ENCODE measurements around the gene VSTM2L.
"Not testable (repeated sequence)": the region's sequence is repeated elsewhere in the genome, so short reads cannot be mapped to it uniquely, and the experiment has no call there.

VSTM2L gene

DNA sequence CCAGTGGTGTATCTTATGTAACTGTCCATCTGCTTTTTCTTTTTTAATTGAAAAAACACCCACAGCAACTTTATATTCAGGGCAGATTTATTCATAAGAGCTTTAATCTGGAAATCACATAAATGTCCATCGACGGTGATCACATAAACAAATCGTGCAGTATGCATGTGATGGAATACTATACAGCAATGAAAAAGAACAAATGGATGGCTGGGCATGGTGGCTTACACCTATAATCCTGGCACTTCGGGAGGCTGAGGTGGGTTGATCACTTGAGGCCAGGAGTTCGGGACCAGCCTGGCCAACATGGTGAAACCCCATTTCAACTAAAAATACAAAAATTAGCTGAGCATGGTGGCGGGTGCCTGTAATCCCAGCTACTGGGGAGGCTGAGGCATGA, 39.1 kb downstream of the VSTM2L start:
- Mint-ChIP-seq H3K27ac (no peak overlapping the region), H3K36me3 (ENCODE audit: low read depth) (no peaks in the 10 kb centered on the region), H3K4me1 (ENCODE audit: low read depth) (no peaks in the 10 kb centered on the region), H3K27me3 (no peaks in the 10 kb centered on the region), H3K9me3 (no peaks in the 10 kb centered on the region), H3K4me3 (no peak overlapping the region)

DNA sequence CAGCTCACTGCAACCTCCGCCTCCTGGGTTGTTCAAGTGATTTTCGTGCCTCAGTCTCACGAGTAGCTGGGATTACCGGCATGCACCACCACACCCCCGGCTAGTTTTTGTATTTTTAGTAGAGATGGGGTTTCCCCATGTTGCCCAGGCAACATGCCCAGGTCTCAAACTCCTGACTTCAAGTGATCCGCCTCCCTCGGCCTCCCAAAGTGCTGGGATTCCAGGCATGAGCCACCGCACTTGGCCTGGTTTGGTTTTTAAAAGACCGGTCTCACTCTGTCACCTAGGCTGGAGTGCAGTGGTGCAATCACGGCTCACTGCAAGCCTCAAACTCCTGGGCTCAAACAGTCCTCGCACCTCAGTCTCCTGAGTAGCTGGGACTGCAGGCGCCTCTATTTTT, 40.1 kb downstream of the VSTM2L start:
- Mint-ChIP-seq H3K27ac (no peak overlapping the region), H3K4me3 (no peak overlapping the region), H3K9me3 (peaks cover 4% of the 10 kb centered on the region), H3K36me3 (ENCODE audit: low read depth) (no peaks in the 10 kb centered on the region), H3K4me1 (ENCODE audit: low read depth) (no peaks in the 10 kb centered on the region), H3K27me3 (no peaks in the 10 kb centered on the region)

DNA sequence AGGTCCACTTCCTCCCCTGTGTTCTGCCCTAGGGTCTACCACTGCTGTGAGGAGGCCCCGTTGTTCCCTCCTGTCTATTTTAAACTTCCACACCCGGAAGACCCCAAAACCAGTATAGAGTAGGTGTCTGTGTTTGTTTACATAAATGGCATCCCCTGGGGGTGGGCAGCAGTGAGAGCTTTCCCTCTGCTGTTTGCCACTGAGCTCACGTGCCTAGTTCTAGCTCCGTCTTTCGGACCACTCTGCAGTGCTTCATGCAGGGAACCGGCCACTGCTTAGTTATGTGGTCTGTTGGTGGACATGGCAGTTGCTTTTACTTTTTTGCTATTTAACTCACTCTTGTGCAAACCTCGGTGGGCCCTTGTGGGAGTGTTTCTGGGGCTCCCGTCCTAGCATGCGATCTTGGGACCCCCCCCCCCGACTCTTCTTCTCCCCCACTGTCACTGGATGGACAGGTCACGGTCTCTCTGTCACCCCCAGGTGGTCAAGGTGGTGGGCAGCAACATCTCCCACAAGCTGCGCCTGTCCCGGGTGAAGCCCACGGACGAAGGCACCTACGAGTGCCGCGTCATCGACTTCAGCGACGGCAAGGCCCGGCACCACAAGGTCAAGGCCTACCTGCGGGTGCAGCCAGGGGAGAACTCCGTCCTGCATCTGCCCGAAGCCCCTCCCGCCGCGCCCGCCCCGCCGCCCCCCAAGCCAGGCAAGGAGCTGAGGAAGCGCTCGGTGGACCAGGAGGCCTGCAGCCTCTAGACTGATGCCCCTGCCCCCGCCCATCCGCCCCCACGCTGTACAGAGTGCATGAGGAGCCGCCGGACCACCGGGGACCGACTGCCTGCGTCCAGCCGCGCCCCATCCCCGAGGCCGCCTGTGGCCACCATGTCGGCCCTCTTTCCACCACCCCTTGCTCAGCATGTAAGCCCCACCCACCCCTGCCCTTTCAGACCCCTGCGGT, 40.9 kb downstream of the VSTM2L start:
- Mint-ChIP-seq H3K9me3 (peaks cover 7% of the 10 kb centered on the region), H3K36me3 (ENCODE audit: low read depth) (no peaks in the 10 kb centered on the region), H3K4me1 (ENCODE audit: low read depth) (no peaks in the 10 kb centered on the region), H3K27ac (no peak overlapping the region), H3K4me3 (no peak overlapping the region), H3K27me3 (no peaks in the 10 kb centered on the region)

DNA sequence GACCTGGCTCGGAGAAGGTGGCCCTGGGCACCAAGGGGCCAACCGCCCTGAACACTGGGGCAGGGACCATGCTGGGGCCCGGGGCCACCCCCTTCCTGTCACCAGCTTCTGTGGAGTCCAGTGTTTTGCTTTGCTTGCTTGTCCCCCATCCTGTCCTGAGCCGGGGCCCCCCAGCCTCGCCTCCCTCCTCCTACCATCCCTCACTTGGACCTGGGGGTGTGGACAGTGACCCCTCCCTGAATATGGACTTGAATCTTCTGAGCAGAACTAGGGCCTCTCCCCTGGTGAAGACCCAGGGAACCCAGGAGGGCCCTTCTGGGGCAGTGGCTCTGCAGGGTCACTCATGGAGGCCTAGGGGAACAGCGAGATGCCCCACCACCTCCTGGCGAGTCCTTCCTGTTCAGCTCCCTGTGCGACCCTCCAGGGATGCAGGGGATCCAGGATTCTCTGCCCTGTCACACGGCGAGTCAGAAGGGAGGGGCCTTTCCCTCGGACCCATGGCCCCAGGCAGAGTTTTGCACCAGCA, 41.6 kb downstream of the VSTM2L start:
- H3K27ac Mint-ChIP-seq, result no peak overlapping the region
- H3K9me3 Mint-ChIP-seq, result peaks cover 7% of the 10 kb centered on the region
- H3K4me1 Mint-ChIP-seq (ENCODE audit: low read depth), result no peaks in the 10 kb centered on the region
- no peaks in the 10 kb centered on the region for H3K27me3 Mint-ChIP-seq
- H3K36me3 Mint-ChIP-seq (ENCODE audit: low read depth), result no peaks in the 10 kb centered on the region
- H3K4me3 Mint-ChIP-seq, result no peak overlapping the region

- H3K4me3 Mint-ChIP-seq, result no peak overlapping the region
- H3K9me3 Mint-ChIP-seq, result peaks cover 7% of the 10 kb centered on the region
- H3K4me1 Mint-ChIP-seq (ENCODE audit: low read depth), result no peaks in the 10 kb centered on the region
- no peaks in the 10 kb centered on the region for H3K27me3 Mint-ChIP-seq
- no peaks in the 10 kb centered on the region for H3K36me3 Mint-ChIP-seq (ENCODE audit: low read depth)
- H3K27ac Mint-ChIP-seq, result no peak overlapping the region
Observed at GRCh38 chr20:37945091-37945547, 42.2 kb downstream of the VSTM2L start.

- H3K27ac Mint-ChIP-seq, result no peak overlapping the region
- H3K36me3 Mint-ChIP-seq (ENCODE audit: low read depth), result no peaks in the 10 kb centered on the region
Observed at GRCh38 chr20:37946946-37947345, 44.0 kb downstream of the VSTM2L start.

DNA sequence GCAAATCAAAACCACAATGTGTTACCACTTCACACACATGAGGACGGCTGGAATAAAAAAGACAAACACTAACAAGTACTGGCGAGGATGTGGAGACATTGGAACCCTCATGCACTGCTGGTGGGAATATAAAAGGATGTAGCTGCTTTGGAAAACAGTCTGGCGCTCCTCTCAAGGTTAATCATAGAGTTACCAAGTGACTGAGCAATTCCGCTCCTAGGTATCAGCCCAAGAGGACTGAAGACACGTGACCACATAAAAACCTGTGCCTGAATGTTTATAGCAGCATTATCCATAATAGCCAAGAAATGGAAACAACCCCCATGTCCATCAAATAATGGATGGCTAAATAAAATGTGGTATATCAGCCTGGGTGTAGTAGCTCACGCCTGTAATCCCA, 45.0 kb downstream of the VSTM2L start:
- Mint-ChIP-seq H3K9me3 (peaks cover 7% of the 10 kb centered on the region), H3K27ac (no peak overlapping the region), H3K4me1 (ENCODE audit: low read depth) (no peaks in the 10 kb centered on the region), H3K27me3 (no peaks in the 10 kb centered on the region), H3K36me3 (ENCODE audit: low read depth) (no peaks in the 10 kb centered on the region), H3K4me3 (no peak overlapping the region)

More at GRCh38 chr20:37946946-37947345, 44.0 kb downstream of the VSTM2L start:
- Mint-ChIP-seq H3K4me1 (ENCODE audit: low read depth) (no peaks in the 10 kb centered on the region), H3K4me3 (no peak overlapping the region), H3K9me3 (peaks cover 7% of the 10 kb centered on the region), H3K27me3 (no peaks in the 10 kb centered on the region)

DNA sequence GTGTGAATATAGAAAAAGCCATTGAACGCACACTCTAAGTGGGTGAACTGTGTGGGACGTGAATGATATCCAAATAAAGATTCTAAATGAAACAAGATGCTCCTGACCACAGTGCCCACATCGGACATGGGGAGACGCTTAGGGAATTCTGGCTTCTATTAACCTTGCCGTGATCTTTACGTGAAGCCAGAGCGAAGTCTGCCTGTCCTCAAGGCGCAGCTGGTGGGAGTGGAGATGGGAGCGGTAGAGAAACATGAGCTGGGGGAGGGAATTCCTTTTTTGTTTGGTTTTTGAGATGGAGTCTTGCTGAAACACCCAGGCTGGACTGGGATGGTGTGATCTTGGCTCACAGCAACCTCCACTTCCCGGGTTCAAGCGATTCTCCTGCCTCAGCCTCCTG, 46.0 kb downstream of the VSTM2L start:
- Mint-ChIP-seq H3K27ac (no peak overlapping the region), H3K27me3 (no peaks in the 10 kb centered on the region), H3K9me3 (peaks cover 7% of the 10 kb centered on the region), H3K36me3 (ENCODE audit: low read depth) (no peaks in the 10 kb centered on the region), H3K4me1 (ENCODE audit: low read depth) (no peaks in the 10 kb centered on the region), H3K4me3 (no peak overlapping the region)

DNA sequence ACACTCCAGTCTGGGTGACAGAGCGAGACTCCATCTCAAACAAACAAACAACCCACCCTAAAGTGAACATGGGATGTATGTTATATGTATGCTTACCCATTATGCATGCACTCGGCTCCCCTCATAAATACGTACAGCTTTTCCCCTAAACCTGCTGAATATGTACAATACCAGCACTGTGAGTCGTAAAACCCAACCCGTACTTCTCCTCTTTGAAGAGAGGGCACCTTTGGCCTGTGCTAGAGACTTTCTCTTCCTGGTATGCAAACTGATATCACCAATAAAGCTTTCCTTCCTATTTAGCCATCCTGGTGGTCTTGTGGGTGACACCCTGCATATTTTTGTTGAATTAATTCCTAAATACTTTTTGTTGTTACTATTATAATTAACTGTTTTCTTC, 51.3 kb downstream of the VSTM2L start:
- Mint-ChIP-seq H3K36me3 (ENCODE audit: low read depth) (no peaks in the 10 kb centered on the region), H3K9me3 (no peaks in the 10 kb centered on the region), H3K27ac (no peak overlapping the region), H3K27me3 (peaks cover 6% of the 10 kb centered on the region), H3K4me3 (no peak overlapping the region), H3K4me1 (ENCODE audit: low read depth) (no peaks in the 10 kb centered on the region)

DNA sequence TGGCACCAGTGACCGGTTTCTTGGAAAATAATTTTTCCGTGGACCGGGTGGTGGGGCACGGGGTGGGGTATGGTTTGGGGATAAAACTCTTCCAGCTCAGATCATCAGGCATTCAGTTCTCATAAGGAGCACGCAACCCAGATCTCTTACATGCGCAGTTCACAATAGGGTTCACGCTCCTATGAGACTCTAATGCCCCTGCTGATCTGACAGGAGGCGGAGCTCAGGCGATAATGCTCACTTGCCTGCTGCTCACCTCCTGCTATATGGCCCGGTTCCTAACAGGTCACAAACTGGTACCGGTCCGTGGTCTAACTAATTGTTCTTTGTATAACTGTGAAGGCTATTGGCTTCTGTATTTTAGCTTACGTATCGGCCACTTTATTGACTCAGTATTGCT, 51.7 kb downstream of the VSTM2L start:
- H3K27ac Mint-ChIP-seq, result no peak overlapping the region
- H3K4me3 Mint-ChIP-seq, result no peak overlapping the region
- peaks cover 11% of the 10 kb centered on the region for H3K27me3 Mint-ChIP-seq
- H3K4me1 Mint-ChIP-seq (ENCODE audit: low read depth), result no peaks in the 10 kb centered on the region
- H3K9me3 Mint-ChIP-seq, result peaks cover 4% of the 10 kb centered on the region
- H3K36me3 Mint-ChIP-seq (ENCODE audit: low read depth), result no peaks in the 10 kb centered on the region

- Mint-ChIP-seq H3K36me3 (ENCODE audit: low read depth) (no peaks in the 10 kb centered on the region), H3K9me3 (peaks cover 8% of the 10 kb centered on the region), H3K4me3 (no peak overlapping the region), H3K4me1 (ENCODE audit: low read depth) (no peaks in the 10 kb centered on the region), H3K27ac (no peak overlapping the region), H3K27me3 (peaks cover 13% of the 10 kb centered on the region)
Observed at GRCh38 chr20:37955511-37955910, 52.6 kb downstream of the VSTM2L start.

DNA sequence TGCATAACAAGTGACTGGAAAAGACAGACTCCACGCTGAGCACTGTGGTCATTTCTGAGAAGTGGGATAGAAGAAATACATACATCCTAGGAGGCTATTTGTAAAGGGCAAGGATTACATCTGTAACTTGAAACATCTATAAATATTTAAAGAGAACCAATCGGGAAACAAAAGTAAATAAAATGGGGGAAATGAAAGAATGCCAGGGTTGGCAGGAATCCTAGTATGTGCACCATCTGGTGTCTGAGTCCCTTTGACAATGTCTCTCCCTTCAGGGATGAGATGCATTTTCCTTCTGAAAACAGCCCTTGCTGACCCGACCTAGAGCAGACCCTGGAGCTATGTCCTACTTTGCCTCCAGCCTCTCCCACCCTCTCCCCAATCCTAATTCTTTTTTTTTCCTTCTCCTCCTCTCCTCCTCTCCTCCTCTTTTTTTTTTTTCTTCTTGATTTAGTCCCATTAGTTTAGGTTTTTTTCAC, 53.2 kb downstream of the VSTM2L start:
- H3K36me3 Mint-ChIP-seq (ENCODE audit: low read depth), result no peaks in the 10 kb centered on the region
- H3K27me3 Mint-ChIP-seq, result peaks cover 13% of the 10 kb centered on the region
- no peak overlapping the region for H3K4me3 Mint-ChIP-seq
- peaks cover 12% of the 10 kb centered on the region for H3K9me3 Mint-ChIP-seq
- no peaks in the 10 kb centered on the region for H3K4me1 Mint-ChIP-seq (ENCODE audit: low read depth)
- no peak overlapping the region for H3K27ac Mint-ChIP-seq

GRCh38 chr20:37958856-37959520, 56.1 kb downstream of the VSTM2L start:
- H3K27ac Mint-ChIP-seq, result no peak overlapping the region
- no peaks in the 10 kb centered on the region for H3K4me1 Mint-ChIP-seq (ENCODE audit: low read depth)
- H3K4me3 Mint-ChIP-seq, result no peak overlapping the region
- peaks cover 13% of the 10 kb centered on the region for H3K27me3 Mint-ChIP-seq
- peaks cover 13% of the 10 kb centered on the region for H3K9me3 Mint-ChIP-seq
- no peaks in the 10 kb centered on the region for H3K36me3 Mint-ChIP-seq (ENCODE audit: low read depth)

- H3K4me1 Mint-ChIP-seq (ENCODE audit: low read depth), result no peaks in the 10 kb centered on the region
- H3K27me3 Mint-ChIP-seq, result peaks cover 16% of the 10 kb centered on the region
Observed at GRCh38 chr20:37961066-37961465, 58.1 kb downstream of the VSTM2L start.

DNA sequence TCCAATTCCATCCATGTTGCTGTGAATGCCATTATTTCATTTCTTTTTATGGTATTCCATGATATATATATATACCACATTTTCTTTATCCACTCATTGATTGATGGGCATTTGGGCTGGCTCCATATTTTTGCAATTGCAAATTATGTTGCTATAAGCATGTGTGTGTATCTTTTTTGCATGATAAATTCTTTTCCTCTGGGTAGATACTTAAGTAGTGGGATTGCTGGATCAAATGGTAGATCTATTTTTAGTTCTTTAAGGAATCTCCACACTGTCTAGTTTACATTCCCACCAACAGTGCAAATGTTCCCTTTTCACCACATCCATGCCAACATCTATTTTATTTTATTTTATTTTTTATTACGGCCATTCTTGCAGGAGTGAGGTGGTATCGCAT, 60.6 kb downstream of the VSTM2L start:
- Mint-ChIP-seq H3K27me3 (peaks cover 13% of the 10 kb centered on the region), H3K9me3 (peaks cover 26% of the 10 kb centered on the region)
- H3K4me1 Mint-ChIP-seq (ENCODE audit: low read depth); H3K27ac Mint-ChIP-seq; H3K4me3 Mint-ChIP-seq; H3K36me3 Mint-ChIP-seq (ENCODE audit: low read depth): not testable (repeated sequence)

More at GRCh38 chr20:37961066-37961465, 58.1 kb downstream of the VSTM2L start:
- peaks cover 22% of the 10 kb centered on the region for H3K9me3 Mint-ChIP-seq
- H3K27ac Mint-ChIP-seq, result no peak overlapping the region
- H3K36me3 Mint-ChIP-seq (ENCODE audit: low read depth), result no peaks in the 10 kb centered on the region
- no peak overlapping the region for H3K4me3 Mint-ChIP-seq
